A549 (cell line): ENCODE results near the gene U2AF1L4.

Experiments
- CTCF ChIP-seq: fragments of >200 bp; sonication (Bioruptor Twin); formaldehyde crosslinking; IDR thresholded peaks from 3 replicates; pipeline ENCODE4 v1.5.1; 2016
- POLR2AphosphoS2 ChIP-seq: conservative IDR thresholded peaks from 2 replicates; pipeline ENCODE4 v1.6.1; 2012; ENCODE audit warnings: low read length, improper control_type of control experiment, inconsistent platforms
- RAD21 ChIP-seq, 2 experiments: fragments of >200 bp in 1 of 2; sonication (Bioruptor Twin) in 1 of 2; formaldehyde crosslinking in 1 of 2; IDR thresholded peaks in 1 of 2; conservative IDR thresholded peaks in 1 of 2; 2 replicates in 1 of 2; 3 replicates in 1 of 2; pipeline ENCODE4 v1.6.1; 2012 to 2018; ENCODE audit warnings: inconsistent platforms in 1 of 2

GRCh38 chr19:35739275-35740107 lies 5.7 kb downstream of the U2AF1L4 start:
- TF ChIP-seq RAD21 (conservative IDR thresholded peaks at IDR 0.05 in 1 of 2, IDR thresholded peaks at IDR 0.05 in 1 of 2): no peak
- no peak for TF ChIP-seq CTCF
- 0 out of 2 replicates have a peak, but pooled peaks have one; percentile 66 for TF ChIP-seq POLR2AphosphoS2
